ENCODE measurements around the gene CPLX1.

Gene CPLX1

DNA sequence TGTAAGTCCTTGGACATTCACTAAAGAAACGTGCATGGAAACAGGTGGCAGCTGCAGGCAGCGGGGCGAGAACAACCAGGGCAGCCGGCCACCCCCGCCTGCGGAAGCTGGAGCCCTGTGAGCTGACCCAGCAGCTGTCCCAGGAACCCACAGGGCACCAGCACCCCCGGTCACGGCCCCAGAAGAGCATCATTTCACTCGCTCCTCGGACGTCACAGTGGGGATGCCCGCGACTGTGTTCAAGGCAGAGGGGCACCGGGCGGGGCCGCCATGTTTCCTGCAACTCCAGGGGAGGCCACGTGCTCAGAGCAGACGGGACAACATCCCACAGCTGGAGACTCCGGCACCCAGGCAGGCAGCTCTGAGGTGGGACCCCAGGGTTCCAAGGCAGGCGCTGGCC lies 45.0 kb upstream of the CPLX1 start:
- Histone ChIP-seq H3K9me3 (no peaks in the 10 kb centered on the region), H3K4me3 (no peak overlapping the region), H3K36me3 (peaks cover 43 to 100% (median 82%) of the 10 kb centered on the region in 3 donors), H3K4me1 (no peaks in the 10 kb centered on the region), H3K27me3 (no peaks in the 10 kb centered on the region), H3K27ac (no peak overlapping the region)
- intact Hi-C loops (cut with DNase I; ENCODE audit: low total_unique reads) = no loop called here
- no peak for DNase-seq
- TF ChIP-seq, protein P1, sequence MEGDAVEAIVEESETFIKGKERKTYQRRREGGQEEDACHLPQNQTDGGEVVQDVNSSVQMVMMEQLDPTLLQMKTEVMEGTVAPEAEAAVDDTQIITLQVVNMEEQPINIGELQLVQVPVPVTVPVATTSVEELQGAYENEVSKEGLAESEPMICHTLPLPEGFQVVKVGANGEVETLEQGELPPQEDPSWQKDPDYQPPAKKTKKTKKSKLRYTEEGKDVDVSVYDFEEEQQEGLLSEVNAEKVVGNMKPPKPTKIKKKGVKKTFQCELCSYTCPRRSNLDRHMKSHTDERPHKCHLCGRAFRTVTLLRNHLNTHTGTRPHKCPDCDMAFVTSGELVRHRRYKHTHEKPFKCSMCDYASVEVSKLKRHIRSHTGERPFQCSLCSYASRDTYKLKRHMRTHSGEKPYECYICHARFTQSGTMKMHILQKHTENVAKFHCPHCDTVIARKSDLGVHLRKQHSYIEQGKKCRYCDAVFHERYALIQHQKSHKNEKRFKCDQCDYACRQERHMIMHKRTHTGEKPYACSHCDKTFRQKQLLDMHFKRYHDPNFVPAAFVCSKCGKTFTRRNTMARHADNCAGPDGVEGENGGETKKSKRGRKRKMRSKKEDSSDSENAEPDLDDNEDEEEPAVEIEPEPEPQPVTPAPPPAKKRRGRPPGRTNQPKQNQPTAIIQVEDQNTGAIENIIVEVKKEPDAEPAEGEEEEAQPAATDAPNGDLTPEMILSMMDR (IDR thresholded peaks at IDR 0.05) = no peak

DNA sequence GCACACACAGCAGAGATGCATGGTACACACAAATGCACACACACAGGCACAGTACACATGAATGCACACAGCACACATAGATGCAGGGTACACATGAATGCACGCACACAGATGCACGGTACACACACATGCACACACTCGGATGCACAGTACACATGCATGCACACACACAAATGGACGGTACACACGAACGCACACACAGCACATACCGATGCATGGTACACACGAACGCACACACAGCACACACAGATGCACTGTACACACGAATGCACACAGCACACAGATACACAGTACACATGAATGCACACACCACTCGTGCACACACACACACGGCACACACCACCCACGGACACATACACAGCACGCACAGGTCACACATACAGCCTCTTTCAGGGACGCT lies 43.8 kb upstream of the CPLX1 start:
- Histone ChIP-seq H3K4me1 (no peaks in the 10 kb centered on the region), H3K27ac (no peak overlapping the region), H3K9me3 (no peaks in the 10 kb centered on the region), H3K27me3 (no peaks in the 10 kb centered on the region), H3K36me3 (peaks cover 48 to 100% (median 85%) of the 10 kb centered on the region in 3 donors), H3K4me3 (no peak overlapping the region)
- DNase-seq = no peak
- TF ChIP-seq, protein P1 (IDR thresholded peaks at IDR 0.05) = no peak
- intact Hi-C loops (cut with DNase I; ENCODE audit: low total_unique reads) = no loop called here

DNA sequence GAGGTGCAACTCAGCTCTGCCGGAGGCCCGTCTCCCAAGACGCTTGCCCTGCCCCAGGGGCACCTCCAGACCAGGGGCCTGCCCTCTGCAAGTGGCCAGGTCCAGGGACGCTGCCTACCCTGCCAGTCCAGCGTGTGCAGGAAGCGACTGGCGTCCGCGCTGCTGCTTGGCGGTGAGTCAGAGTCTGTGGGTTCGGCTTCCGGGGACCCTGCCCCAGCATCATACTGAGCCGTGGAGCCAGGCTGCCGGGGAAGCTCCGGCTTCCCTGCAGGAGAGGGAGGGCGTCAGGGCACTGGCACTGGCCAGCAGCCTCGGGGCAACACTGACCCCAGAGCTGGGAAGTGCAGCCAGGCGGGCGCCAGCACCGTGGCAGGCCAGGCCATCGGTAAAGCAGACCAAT lies 42.5 kb upstream of the CPLX1 start:
- H3K36me3 ChIP-seq = peaks cover 61 to 100% (median 86%) of the 10 kb centered on the region in 3 donors
- DNase-seq = no peak
- intact Hi-C loops (cut with DNase I; ENCODE audit: low total_unique reads) = no loop called here
- no peak overlapping the region for H3K27ac ChIP-seq
- H3K4me1 ChIP-seq = no peaks in the 10 kb centered on the region
- H3K27me3 ChIP-seq = no peaks in the 10 kb centered on the region
- H3K4me3 ChIP-seq = no peak overlapping the region
- no peaks in the 10 kb centered on the region for H3K9me3 ChIP-seq
- TF ChIP-seq, protein P1 (IDR thresholded peaks at IDR 0.05) = no peak

DNA sequence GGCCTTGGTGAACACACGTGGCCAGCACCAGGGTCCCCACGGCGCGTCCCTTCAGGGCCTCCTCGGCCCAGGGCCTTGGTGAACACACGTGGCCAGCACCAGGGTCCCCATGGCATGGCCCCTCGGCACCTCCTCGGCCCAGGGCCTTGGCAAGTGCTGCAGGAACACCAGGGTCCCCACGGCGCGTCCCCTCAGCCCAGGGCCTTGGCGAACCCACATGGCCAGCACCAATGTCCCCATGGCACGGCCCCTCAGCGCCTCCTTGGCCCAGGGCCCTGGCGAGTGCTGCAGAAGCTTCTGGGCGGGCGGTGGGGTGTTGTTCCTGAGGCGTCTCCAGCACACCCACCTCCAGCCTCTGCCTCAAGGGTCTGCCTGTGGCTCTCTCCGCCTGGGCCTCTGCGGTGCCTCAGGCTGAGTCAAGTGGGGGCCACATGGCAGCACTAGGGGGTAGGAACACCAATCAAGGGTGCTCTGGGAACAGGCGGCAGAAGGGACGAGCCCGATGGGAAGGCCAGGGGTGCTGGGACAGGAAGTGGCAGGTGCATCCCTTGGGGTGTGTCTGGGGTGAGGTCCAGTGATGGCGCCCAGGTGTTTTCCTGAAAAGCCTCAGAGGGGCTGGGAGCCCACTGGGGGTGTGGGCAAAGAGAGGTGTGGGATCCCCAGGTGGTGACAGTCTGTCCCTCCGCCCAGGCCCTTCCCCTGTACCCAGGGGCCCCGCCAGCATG lies 41.8 kb upstream of the CPLX1 start:
- intact Hi-C loops (cut with DNase I; ENCODE audit: low total_unique reads) = no loop called here
- no peak overlapping the region for H3K27ac ChIP-seq
- DNase-seq = no peak
- H3K27me3 ChIP-seq = no peaks in the 10 kb centered on the region
- H3K4me3 ChIP-seq = no peak overlapping the region
- TF ChIP-seq, protein P1 (IDR thresholded peaks at IDR 0.05) = no peak
- H3K36me3 ChIP-seq = peaks cover 68 to 100% (median 88%) of the 10 kb centered on the region in 3 donors
- H3K4me1 ChIP-seq = no peaks in the 10 kb centered on the region
- H3K9me3 ChIP-seq = no peaks in the 10 kb centered on the region

DNA sequence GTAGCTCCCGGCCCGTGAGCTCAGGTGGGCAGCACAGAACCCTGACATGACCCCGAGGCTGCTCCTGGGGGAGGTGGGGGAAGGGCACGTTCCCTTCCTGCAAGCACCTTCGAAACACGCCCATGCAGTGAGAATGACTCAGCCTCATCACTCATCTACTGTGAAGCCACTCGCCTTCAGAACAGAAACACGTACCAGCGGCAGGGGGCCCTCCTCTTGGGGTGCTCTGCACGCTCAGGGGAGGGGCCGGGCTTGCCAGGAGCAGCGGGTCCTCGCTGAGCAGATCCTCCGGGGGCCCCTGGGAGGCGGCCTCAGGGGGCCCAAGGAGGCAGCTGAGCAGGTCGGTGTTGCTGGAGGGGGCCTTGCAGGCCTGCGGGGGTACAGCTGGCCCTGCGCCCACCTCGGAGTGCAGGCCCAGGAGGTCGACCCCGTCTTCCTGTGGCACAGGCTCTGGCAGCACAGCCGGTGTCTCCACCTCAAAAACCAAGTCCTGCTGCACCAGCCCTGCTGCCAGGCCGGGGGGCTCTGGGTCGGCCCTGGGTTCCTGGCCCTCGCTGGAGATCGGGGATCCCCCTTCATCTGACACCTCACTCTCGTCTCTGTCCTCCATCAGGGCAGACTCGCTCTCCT lies 40.9 kb upstream of the CPLX1 start:
- TF ChIP-seq, protein P1 (IDR thresholded peaks at IDR 0.05) = no peak
- peaks cover 77 to 100% (median 88%) of the 10 kb centered on the region in 3 donors for H3K36me3 ChIP-seq
- DNase-seq = no peak
- no peak overlapping the region for H3K27ac ChIP-seq
- H3K9me3 ChIP-seq = no peaks in the 10 kb centered on the region
- no peaks in the 10 kb centered on the region for H3K27me3 ChIP-seq
- intact Hi-C loops (cut with DNase I; ENCODE audit: low total_unique reads) = no loop called here
- H3K4me3 ChIP-seq = no peak overlapping the region
- no peaks in the 10 kb centered on the region for H3K4me1 ChIP-seq
